HG02943 (cell line): ENCODE data around the gene IL1B.

Experiments
- ATAC-seq: cut with Tn5 transposase; IDR thresholded peaks from one replicate; pipeline ENCODE4 v1.9.1; 2021; ENCODE audit warnings: mild to moderate bottlenecking, low read depth, moderate library complexity; ENCODE audit not compliant: unreplicated experiment

Gene IL1B

GRCh38 chr2:112836695-112837117 lies at the start of gene IL1B:
Gene IL1B, minus strand, starts transcription at chr2:112836779. Its CDS starts 550 bp downstream, at chr2:112836229.
- ATAC-seq = no peak

- no peak for ATAC-seq
These were observed 49.7 kb upstream of the IL1B start for GRCh38 chr2:112886291-112886690.

GRCh38 chr2:112885506-112885902 lies 48.9 kb upstream of the IL1B start:
- ATAC-seq = no peak

- no peak for ATAC-seq
These were observed 48.4 kb upstream of the IL1B start for GRCh38 chr2:112884869-112885505.

- no peak for ATAC-seq
These were observed 47.1 kb upstream of the IL1B start for GRCh38 chr2:112883669-112884068.

- ATAC-seq = peak; percentile 60
These were observed 44.8 kb upstream of the IL1B start for GRCh38 chr2:112881217-112881985.

GRCh38 chr2:112880696-112881095 lies 44.1 kb upstream of the IL1B start:
- no peak for ATAC-seq

GRCh38 chr2:112880091-112880531 lies 43.5 kb upstream of the IL1B start:
- ATAC-seq = no peak

- no peak for ATAC-seq
These were observed 43.0 kb upstream of the IL1B start for GRCh38 chr2:112879491-112880041.

- ATAC-seq = no peak
These were observed 40.8 kb upstream of the IL1B start for GRCh38 chr2:112877423-112877822.

- no peak for ATAC-seq
These were observed 40.4 kb upstream of the IL1B start for GRCh38 chr2:112876971-112877361.

GRCh38 chr2:112876257-112876970 lies 39.8 kb upstream of the IL1B start:
- no peak for ATAC-seq

- ATAC-seq = no peak
These were observed 34.6 kb upstream of the IL1B start for GRCh38 chr2:112870841-112871835.

GRCh38 chr2:112869258-112869842 lies 32.8 kb upstream of the IL1B start:
- no peak for ATAC-seq

GRCh38 chr2:112867701-112868631 lies 31.4 kb upstream of the IL1B start:
- ATAC-seq = no peak

- ATAC-seq = no peak
These were observed 29.7 kb upstream of the IL1B start for GRCh38 chr2:112866128-112866835.

- ATAC-seq = no peak
These were observed 27.5 kb upstream of the IL1B start for GRCh38 chr2:112864072-112864471.
